GM12878 (cell line): ENCODE data around the gene PRSS16. TPM values are rescaled to one million over a fixed set of nuclear protein-coding genes. Genes with fewer than 3 reads are reported as not detected.

Source experiments
- EGR1 ChIP-seq, 2 experiments: IDR thresholded peaks; 1 replicate in 1 of 2; 2 replicates in 1 of 2; pipeline ENCODE4 v1.6.1; 2011 to 2012; ENCODE audit warnings: low read depth in 2 of 2, low read length in 2 of 2, borderline replicate concordance in 1 of 2, mild to moderate bottlenecking in 1 of 2, moderate library complexity in 1 of 2
- JUND ChIP-seq: IDR thresholded peaks from 2 replicates; pipeline ENCODE4 v1.6.1; 2012; ENCODE audit warnings: low read depth, mild to moderate bottlenecking, low read length, improper control_type of control experiment, moderate library complexity
- POLR2A ChIP-seq: IDR thresholded peaks from 2 replicates; pipeline ENCODE4 v1.6.1; 2011; ENCODE audit warnings: low read depth, mild to moderate bottlenecking, low read length
- RCOR1 ChIP-seq: conservative IDR thresholded peaks from 2 replicates; pipeline ENCODE4 v1.6.1; 2012; ENCODE audit warnings: low read depth, low read length, improper control_type of control experiment
- RELB ChIP-seq: fragments of 450-650 bp; IDR thresholded peaks from 2 replicates; pipeline ENCODE4 v1.6.1; 2017; ENCODE audit warnings: low read depth, mild to moderate bottlenecking, moderate library complexity
- YY1 ChIP-seq: IDR thresholded peaks from 2 replicates; pipeline ENCODE4 v1.6.1; 2011; ENCODE audit warnings: low read depth, mild to moderate bottlenecking, low read length
- ZBTB4 ChIP-seq: fragments of 450-650 bp; formaldehyde crosslinking; IDR thresholded peaks from 2 replicates; pipeline ENCODE4 v1.4.0; 2022; ENCODE audit warnings: mild to moderate bottlenecking, moderate library complexity
- polyA plus RNA-seq, 11 experiments: library from polyadenylated mRNA; depleted of rRNA in 4 of 11; unstranded in 6 of 11; stranded (reverse) in 5 of 11; fragments of >200 nt; fragmentation: Nextera tagmentation in 4 of 11; fragmentation: Illumina TruSeq in 1 of 11; extraction: Ambion mirVana in 4 of 11; extraction: Trizol in 1 of 11; gene quantifications; 1 replicate in 1 of 11; 2 replicates in 10 of 11; pipeline versions ENCODE4 v1.2.1 to v1.2.3, GENCODE V29; 2011 to 2016; ENCODE audit warnings: inconsistent platforms in 2 of 11, missing spikeins in 2 of 11, low read depth in 1 of 11
- total RNA-seq, 4 experiments: library from RNA; depleted of rRNA in 3 of 4; stranded (reverse); fragments of >200 nt in 3 of 4; fragmentation: Illumina TruSeq in 1 of 4; extraction: Trizol in 1 of 4; gene quantifications; 2 replicates each; pipeline versions ENCODE4 v1.2.1 to v1.2.3, GENCODE V29; 2013 to 2021
- TF ChIP-seq, protein P1 (sequence below): IDR thresholded peaks from 2 replicates; pipeline ENCODE4 v1.6.1; 2012; ENCODE audit warnings: low read depth, low read length, improper control_type of control experiment

Gene PRSS16
- total and polyA plus RNA-seq, 10 of the 15 experiments (the other 5 are each of a cell fraction or from before 2014, with no cell fraction given), result 2.1 to 12.8 (median 6.6) TPM

- TF ChIP-seq ZBTB4 (CRISPR knock-in tag) (no peak), RCOR1 (no peak), JUND (no peak), RELB (no peak), EGR1 (IDR thresholded peaks at IDR 0.05; ENCODE audit: borderline replicate concordance in 1 of 2, low read depth in 2 of 2, low read length in 2 of 2) (0 out of 3 replicates have a peak, but pooled peaks of 1 of the 2 experiments have one; percentile 31), YY1 (no peak), POLR2A (peak; percentile 54; the same call in 1 of the 2 replicates)
- TF ChIP-seq, protein P1, sequence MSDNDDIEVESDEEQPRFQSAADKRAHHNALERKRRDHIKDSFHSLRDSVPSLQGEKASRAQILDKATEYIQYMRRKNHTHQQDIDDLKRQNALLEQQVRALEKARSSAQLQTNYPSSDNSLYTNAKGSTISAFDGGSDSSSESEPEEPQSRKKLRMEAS, result 0 out of 2 replicates have a peak, but pooled peaks have one; percentile 17
Measured at GRCh38 chr6:27251112-27251605, 3.7 kb downstream of the PRSS16 start (continued).
